ENCODE measurements around the gene PDP2. TPM values are rescaled to one million over a fixed set of nuclear protein-coding genes. Genes with fewer than 3 reads are reported as not detected.

PDP2 gene
- total RNA-seq, 2 donors from 2014 or later = 4.4 to 6.9 TPM

DNA sequence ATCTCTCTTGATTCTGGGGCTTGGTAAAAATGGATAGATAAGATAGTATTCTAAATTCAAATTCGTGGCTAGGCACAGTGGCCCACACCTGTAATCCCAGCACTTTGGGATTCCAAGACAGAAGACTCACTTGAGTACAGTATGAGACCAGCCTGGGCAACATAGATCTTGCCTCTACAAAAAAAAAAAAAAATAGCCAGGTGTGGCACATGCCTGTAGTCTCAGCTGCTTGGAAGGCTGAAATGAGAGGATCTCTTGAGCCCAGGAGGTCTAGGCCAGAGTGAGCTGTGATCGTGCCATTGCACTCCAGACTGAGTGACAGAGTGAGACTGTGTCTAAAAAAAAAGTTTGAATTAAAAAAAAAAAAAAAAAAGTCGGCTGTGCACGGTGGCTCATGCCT, 9.3 kb downstream of the PDP2 start:
- ATAC-seq (no peak), DNase-seq (no peak)
- H3K36me3 ChIP-seq (replicated peaks in 1 of 2; ENCODE audit: insufficient read depth in 1 of 2, low read depth in 2 of 2) = peaks cover 0 to 15% of the 10 kb centered on the region in 2 donors
- no peaks in the 10 kb centered on the region for H3K4me1 ChIP-seq
- H3K9me3 ChIP-seq = no peaks in the 10 kb centered on the region
- H3K4me3 ChIP-seq = no peak overlapping the region
- TF ChIP-seq, protein P1, sequence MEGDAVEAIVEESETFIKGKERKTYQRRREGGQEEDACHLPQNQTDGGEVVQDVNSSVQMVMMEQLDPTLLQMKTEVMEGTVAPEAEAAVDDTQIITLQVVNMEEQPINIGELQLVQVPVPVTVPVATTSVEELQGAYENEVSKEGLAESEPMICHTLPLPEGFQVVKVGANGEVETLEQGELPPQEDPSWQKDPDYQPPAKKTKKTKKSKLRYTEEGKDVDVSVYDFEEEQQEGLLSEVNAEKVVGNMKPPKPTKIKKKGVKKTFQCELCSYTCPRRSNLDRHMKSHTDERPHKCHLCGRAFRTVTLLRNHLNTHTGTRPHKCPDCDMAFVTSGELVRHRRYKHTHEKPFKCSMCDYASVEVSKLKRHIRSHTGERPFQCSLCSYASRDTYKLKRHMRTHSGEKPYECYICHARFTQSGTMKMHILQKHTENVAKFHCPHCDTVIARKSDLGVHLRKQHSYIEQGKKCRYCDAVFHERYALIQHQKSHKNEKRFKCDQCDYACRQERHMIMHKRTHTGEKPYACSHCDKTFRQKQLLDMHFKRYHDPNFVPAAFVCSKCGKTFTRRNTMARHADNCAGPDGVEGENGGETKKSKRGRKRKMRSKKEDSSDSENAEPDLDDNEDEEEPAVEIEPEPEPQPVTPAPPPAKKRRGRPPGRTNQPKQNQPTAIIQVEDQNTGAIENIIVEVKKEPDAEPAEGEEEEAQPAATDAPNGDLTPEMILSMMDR (IDR thresholded peaks at IDR 0.05) = no peak
- TF ChIP-seq POLR2A (IDR thresholded peaks at IDR 0.05) = no peak
- 67 to 75% methylated on average over 4 of the region's 4 CpGs for WGBS, 2 donors
- H3K27me3 ChIP-seq = no peaks in the 10 kb centered on the region
- no peak overlapping the region for H3K27ac ChIP-seq
- intact Hi-C loops (cut with DNase I) = no loop called here

GRCh38 chr16:66890799-66891198, 10.5 kb downstream of the PDP2 start:
- no peak overlapping the region for H3K27ac ChIP-seq
- ATAC-seq (no peak), DNase-seq (no peak)
- peaks cover 0 to 5% of the 10 kb centered on the region in 2 donors for H3K36me3 ChIP-seq (replicated peaks in 1 of 2; ENCODE audit: insufficient read depth in 1 of 2, low read depth in 2 of 2)
- 46 to 47% methylated on average over 2 of the region's 2 CpGs for WGBS, 2 donors
- no peaks in the 10 kb centered on the region for H3K27me3 ChIP-seq
- no peak for TF ChIP-seq POLR2A (IDR thresholded peaks at IDR 0.05)
- TF ChIP-seq, protein P1 (IDR thresholded peaks at IDR 0.05) = no peak
- no peak overlapping the region for H3K4me3 ChIP-seq
- intact Hi-C loops (cut with DNase I) = no loop called here
- H3K4me1 ChIP-seq = no peaks in the 10 kb centered on the region
- H3K9me3 ChIP-seq = no peaks in the 10 kb centered on the region

DNA sequence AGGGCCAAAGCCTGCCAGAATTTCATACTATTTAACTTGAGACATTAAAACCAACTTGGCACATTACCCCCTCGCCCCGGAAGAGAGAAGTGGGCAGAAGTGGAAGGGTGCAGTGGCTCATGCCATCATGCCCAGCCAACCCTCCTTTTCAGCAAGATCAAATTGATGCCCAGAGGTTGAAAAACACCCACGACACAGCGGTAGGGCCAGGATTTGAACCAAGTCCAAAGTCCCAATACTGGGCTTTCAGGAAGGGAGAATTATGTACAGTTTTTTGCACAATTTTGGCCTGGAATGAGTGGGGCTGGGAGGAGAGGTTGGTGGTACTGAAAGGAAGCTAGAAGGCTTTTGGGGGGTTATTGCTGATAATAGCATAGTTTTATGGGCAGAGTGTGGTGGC, 11.0 kb downstream of the PDP2 start:
- H3K4me3 ChIP-seq = no peak overlapping the region
- intact Hi-C loops (cut with DNase I) = no loop called here
- WGBS, 2 donors = 70 to 81% methylated on average over 4 of the region's 4 CpGs
- H3K27ac ChIP-seq = no peak overlapping the region
- TF ChIP-seq POLR2A (IDR thresholded peaks at IDR 0.05) = no peak
- TF ChIP-seq, protein P1 (IDR thresholded peaks at IDR 0.05) = no peak
- H3K9me3 ChIP-seq = no peaks in the 10 kb centered on the region
- H3K4me1 ChIP-seq = no peaks in the 10 kb centered on the region
- ATAC-seq (no peak), DNase-seq (no peak)
- H3K36me3 ChIP-seq (replicated peaks in 1 of 2; ENCODE audit: insufficient read depth in 1 of 2, low read depth in 2 of 2) = peaks cover 0 to 2% of the 10 kb centered on the region in 2 donors
- no peaks in the 10 kb centered on the region for H3K27me3 ChIP-seq

- WGBS, 2 donors = 89 to 93% methylated on average over 6 of the region's 6 CpGs
These were observed 11.5 kb downstream of the PDP2 start for GRCh38 chr16:66891797-66892196.

GRCh38 chr16:66894055-66894454, 13.7 kb downstream of the PDP2 start:
- 67% methylated on average over 2 of the region's 2 CpGs; no CpG with 5 or more reads in 1 of the 2 donors for WGBS, 2 donors
- H3K9me3 ChIP-seq = no peaks in the 10 kb centered on the region
- no peaks in the 10 kb centered on the region for H3K36me3 ChIP-seq (replicated peaks in 1 of 2; ENCODE audit: insufficient read depth in 1 of 2, low read depth in 2 of 2)
- H3K27me3 ChIP-seq = no peaks in the 10 kb centered on the region
- no peak overlapping the region for H3K27ac ChIP-seq
- ATAC-seq (no peak), DNase-seq (no peak)
- TF ChIP-seq POLR2A (IDR thresholded peaks at IDR 0.05) = no peak
- TF ChIP-seq, protein P1 (IDR thresholded peaks at IDR 0.05) = no peak
- H3K4me3 ChIP-seq = no peak overlapping the region
- intact Hi-C loops (cut with DNase I) = no loop called here
- H3K4me1 ChIP-seq = no peaks in the 10 kb centered on the region

More at GRCh38 chr16:66891797-66892196, 11.5 kb downstream of the PDP2 start:
- Histone ChIP-seq H3K27ac (no peak overlapping the region), H3K9me3 (no peaks in the 10 kb centered on the region), H3K4me3 (no peak overlapping the region), H3K36me3 (replicated peaks in 1 of 2; ENCODE audit: insufficient read depth in 1 of 2, low read depth in 2 of 2) (no peaks in the 10 kb centered on the region), H3K27me3 (no peaks in the 10 kb centered on the region), H3K4me1 (no peaks in the 10 kb centered on the region)
- ATAC-seq (no peak), DNase-seq (no peak)
- intact Hi-C loops (cut with DNase I) = no loop called here
- TF ChIP-seq, protein P1 (IDR thresholded peaks at IDR 0.05) = no peak
- TF ChIP-seq POLR2A (IDR thresholded peaks at IDR 0.05) = no peak

All from body of pancreas (tissue), 4 donors.